ENCODE results near the gene MTHFD2. TPM values are rescaled to one million over a fixed set of nuclear protein-coding genes. Genes with fewer than 3 reads are reported as not detected.
"Not testable (repeated sequence)": the region's sequence is repeated elsewhere in the genome, so short reads cannot be mapped to it uniquely, and the experiment has no call there.

Gene MTHFD2
- total RNA-seq, 1 donor: 31.8 TPM

DNA sequence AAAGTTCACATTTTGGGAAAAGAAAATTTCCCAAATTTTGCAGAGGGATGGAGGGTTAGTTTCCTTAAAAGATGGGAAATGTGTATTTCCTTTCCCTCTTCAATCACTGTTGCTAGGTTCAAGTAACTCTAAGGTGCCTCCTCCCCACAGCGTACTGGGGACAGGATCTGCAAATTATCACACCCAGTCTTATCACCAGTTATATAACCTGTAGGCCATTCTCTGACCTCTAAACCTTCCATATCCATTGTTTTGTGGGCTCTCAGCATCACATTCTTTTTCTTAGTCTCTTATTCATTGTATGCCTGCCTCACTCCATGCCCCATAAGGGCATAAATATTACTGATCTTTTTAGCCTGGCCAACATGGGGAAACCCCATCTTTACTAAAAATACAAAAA is 3.6 kb upstream of the MTHFD2 start:
- no peak for DNase-seq (ENCODE audit: low read depth in 2 of 3, low spot score in 2 of 3)

DNA sequence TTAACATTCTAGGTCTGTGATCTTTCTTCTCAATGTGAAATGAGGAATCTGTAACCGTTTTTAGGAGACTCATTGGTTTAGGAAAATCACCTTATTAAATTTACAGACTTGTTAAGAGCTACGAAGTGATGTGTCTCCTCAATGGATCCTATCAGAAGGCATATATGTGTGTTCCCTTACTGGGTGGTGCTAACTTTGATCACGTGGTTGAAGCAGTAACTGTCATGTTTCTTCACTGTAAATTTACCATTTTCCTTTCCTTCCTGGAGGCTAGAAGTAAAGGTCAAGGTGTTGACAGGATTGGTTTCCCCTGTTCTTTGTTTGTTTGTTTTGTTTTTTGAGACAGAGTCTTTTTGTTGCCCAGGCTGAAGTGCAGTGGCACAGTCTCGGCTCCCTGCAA is 1.4 kb upstream of the MTHFD2 start:
- DNase-seq (ENCODE audit: low read depth in 2 of 3, low spot score in 2 of 3): no peak

DNA sequence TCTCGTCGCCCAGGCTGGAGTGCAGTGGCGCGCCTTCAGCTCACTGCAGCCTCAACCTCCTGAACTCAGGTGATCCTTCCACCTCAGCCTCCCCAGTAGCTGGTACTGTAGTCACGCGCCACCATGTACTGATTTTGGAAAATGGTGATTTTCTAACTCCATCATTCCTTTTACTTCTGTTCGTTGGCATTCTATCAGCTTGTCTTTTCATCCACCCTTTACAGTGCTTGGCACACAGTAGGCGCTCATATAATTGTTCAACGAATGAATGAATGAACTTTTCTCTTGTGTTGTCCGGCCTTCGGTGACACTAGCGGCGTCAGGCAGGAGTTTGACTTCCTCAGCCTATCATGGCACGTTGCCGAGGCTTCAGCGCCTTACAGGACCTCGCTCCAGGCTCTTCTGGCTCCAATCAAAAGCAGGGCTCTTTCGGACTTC is 373 bp upstream of the MTHFD2 start:
- DNase-seq (ENCODE audit: low read depth in 2 of 3, low spot score in 2 of 3): no peak

GRCh38 chr2:74199275-74199701 is 873 bp downstream of the MTHFD2 start:
- DNase-seq (ENCODE audit: low read depth in 2 of 3, low spot score in 2 of 3): no peak

GRCh38 chr2:74199871-74200305 is 1.5 kb downstream of the MTHFD2 start:
- no peak for DNase-seq (ENCODE audit: low read depth in 2 of 3, low spot score in 2 of 3)

DNA sequence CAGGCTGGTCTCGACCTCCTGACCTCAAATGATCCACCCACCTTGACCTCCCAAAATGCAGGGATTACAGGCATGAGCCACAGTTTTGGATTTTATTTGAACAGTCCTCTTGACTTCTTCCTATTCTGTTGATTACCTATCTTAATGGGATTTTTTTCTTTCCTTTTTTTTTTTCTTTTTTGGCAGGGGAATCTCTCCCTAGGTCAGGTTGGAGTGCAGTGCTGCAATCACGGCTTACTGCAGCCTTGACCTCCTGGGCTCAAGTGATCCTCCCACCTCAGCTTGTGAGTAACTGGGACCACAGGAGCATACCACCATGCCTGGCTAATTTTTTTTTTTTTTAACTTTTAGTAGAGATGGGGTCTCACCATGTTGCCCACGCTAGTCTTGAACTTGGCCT is 2.8 kb downstream of the MTHFD2 start:
- no peak for DNase-seq (ENCODE audit: low read depth in 2 of 3, low spot score in 2 of 3)

DNA sequence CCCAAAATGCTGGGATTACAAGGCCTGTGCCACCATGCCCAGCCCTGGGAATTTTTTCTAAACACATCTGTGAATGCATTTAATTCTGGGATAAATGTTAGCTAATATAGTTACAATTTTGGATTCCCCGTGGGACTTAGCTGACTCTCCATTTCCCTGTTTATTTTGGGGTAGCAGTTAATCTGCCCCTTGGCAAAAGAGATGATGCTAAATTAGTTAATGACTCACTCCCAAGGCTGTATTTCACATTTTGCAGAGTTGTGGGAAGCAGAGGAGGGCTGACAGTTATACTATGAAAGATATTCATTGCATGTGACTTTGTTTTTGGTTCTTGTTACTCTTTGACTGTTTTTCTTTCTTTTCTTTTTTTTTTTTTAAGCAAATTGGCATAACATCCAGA is 3.2 kb downstream of the MTHFD2 start:
- no peak for DNase-seq (ENCODE audit: low read depth in 2 of 3, low spot score in 2 of 3)

GRCh38 chr2:74204436-74204835 is 6.0 kb downstream of the MTHFD2 start:
- DNase-seq (ENCODE audit: low read depth in 2 of 3, low spot score in 2 of 3): no peak

DNA sequence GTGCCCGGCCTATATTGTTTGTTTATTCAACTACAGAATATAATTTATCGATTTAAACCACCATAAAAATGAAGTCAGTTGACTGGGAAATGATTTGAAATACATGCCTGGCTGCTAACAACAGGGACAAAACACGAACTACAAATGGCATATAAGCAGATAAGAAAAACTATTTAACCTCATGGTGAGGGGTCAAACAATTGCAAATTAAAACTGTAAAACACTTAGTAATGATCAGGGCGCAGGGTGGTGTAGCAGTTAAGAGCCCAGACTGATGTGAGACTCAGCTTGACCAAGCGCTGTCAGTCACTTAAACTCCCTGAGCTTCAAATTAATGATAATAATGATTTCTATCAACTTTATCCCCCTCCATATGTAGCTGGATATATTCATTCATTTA is 6.7 kb downstream of the MTHFD2 start:
- DNase-seq (ENCODE audit: low read depth in 2 of 3, low spot score in 2 of 3): no peak

DNA sequence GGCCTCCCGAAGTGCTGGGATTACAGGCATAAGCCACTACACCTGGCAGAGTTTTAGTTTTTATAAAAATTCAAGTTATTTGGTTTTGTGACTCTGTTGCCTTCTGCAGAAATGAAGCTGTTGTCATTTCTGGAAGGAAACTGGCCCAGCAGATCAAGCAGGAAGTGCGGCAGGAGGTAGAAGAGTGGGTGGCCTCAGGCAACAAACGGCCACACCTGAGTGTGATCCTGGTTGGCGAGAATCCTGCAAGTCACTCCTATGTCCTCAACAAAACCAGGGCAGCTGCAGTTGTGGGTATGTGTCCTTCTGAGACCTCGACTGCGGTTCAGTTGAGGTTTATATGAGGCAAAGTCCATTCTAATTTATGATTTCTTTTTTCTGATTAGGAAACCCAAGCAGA is 7.2 kb downstream of the MTHFD2 start:
- DNase-seq (ENCODE audit: low read depth in 2 of 3, low spot score in 2 of 3): peak in 2 of 3 donors; percentile 48 to 59

- peak; percentile 18 to 66 (median 65) for DNase-seq (ENCODE audit: low read depth in 2 of 3, low spot score in 2 of 3)
Measured at GRCh38 chr2:74206180-74206688, 7.8 kb downstream of the MTHFD2 start.

DNA sequence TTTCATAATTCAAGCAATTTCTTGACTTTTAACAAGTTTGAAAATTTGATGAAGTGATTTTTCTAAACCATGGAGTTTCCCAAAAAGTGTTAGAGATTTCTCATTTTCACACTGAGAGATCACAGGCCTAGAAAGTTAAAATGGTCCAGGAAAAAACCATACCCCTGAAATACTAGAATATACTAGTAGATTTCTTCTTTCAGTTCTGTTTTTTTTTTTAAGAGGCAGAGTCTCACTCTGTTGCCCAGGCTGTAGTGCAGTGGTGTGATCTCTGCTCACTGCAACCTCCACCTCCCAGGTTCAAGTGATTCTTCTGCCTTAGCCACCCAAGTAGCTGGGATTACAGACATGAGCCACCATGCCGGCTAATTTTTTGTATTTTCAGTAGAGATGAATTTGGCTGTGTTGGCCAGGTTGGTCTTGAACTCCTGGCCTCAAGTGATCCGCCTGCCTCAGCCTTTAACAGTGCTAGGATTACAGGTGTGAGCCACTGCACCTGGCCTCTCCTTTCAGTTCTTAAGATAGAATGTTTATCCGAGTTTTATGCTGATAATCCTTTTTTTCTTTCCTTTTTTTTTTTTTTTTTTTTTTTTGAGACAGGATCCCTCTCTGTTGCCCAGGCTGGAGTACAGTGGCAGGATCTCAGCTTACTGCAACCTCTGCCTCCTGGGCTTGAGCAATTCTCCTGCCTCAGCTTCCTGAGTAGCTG is 14.4 kb downstream of the MTHFD2 start:
- no peak for DNase-seq (ENCODE audit: low read depth in 2 of 3, low spot score in 2 of 3)

- DNase-seq (ENCODE audit: low read depth in 2 of 3, low spot score in 2 of 3): not testable (repeated sequence)
Measured at GRCh38 chr2:74215771-74216170, 17.4 kb downstream of the MTHFD2 start.

DNA sequence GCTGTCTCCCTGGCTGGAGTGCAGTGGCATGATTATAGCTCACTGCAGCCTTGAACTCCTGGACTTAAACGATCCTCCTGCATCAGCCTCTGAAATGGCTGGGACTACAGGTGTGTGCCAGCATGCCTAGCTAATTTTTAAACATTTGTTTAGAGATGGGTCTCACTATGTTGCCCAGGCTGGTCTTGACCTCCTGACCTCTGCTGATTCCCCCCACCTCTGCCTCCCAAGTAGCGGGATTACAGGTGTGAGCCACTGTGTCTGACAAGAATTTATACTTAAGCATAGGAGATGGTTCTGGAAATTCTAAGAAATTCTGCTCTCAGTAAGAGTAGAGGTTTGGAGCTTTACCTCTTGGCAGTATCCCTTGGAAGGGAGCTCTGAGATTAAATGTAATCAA is 18.2 kb downstream of the MTHFD2 start:
- no peak for DNase-seq (ENCODE audit: low read depth in 2 of 3, low spot score in 2 of 3)

DNA sequence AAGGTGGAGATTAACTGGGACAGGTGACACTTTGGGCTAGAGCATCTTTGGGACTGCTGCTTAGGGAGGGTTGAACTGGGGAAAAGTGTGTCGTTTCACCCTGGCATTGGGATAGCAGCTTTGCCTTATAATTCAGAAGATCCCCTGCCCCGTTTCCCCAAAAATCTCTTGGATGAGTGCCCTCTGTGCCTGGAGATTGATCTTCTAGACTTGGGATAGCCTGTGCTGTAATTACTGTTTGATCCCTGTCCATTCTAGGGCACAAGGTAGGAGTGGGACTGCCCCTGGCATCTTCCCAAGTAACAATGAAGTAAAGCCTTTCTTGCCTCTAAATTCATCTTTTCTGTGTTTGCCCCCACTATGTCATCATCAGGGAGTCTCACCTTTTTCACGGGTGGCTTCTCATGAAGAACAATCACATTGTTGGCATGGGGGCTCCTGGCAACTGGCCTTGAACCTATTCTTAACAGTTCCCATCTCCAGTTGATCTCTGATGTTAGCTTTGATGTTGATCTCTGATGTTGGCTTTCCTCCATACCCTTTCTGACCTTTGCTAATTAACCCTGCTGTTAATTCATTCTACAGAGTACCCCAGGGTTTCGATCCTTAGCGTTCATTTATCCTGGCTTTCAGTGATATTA is 21.6 kb downstream of the MTHFD2 start:
- DNase-seq (ENCODE audit: low read depth in 2 of 3, low spot score in 2 of 3): no peak

DNA sequence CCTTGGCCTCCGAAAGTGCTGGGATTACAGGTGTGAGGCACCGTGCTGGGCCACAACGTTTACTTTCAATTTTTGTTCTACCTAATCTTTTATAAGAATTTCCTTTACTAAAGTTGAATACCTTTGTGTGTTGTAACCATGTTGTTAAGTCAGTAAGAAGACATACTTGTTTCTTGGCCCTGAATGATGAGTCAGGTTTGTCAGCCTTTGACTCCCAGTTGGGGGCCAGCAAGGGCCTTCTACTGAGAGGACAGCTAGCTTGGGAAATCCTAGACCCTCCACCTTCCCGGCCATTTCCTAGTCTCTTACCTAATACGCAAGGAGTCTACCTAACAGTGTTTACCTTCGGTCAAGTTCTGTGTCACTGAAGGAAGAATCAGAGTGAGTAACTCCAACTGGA is 22.7 kb downstream of the MTHFD2 start:
- DNase-seq (ENCODE audit: low read depth in 2 of 3, low spot score in 2 of 3): no peak

DNA sequence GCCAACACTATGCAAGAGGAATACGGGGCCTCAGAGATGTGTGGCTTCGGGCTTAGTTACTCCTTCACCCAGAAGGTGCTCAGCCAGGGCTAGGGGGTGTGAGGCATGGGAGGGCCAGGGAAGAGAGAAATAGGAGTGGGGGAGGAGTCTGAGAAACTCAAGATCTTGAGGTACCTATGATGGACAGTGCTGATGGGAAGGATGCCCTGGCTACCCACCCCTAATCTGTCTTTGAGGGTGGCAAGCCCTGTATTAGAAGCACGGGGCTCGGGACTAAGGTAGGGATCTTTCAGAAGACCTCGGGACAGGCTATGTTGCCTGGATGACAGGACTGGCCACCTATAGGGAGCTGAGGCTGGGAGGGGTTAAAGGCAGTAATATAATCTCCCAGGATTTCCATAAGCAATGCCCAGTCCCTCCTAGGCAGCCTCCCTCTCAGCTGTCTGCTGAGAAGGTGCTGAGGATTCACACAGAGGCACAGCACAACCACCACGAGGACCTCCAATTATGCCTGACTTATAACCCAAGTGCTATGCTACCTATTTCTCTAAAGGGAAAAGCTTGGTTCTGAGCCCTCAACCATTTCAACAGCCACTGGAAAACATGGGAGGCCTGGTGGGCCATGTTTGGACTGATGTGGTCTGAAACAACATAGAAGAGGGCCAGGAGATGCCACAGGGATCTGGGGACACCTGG is 23.3 kb downstream of the MTHFD2 start:
- no peak for DNase-seq (ENCODE audit: low read depth in 2 of 3, low spot score in 2 of 3)

- no peak for DNase-seq (ENCODE audit: low read depth in 2 of 3, low spot score in 2 of 3)
Measured at GRCh38 chr2:74222300-74222650, 23.9 kb downstream of the MTHFD2 start.

DNA sequence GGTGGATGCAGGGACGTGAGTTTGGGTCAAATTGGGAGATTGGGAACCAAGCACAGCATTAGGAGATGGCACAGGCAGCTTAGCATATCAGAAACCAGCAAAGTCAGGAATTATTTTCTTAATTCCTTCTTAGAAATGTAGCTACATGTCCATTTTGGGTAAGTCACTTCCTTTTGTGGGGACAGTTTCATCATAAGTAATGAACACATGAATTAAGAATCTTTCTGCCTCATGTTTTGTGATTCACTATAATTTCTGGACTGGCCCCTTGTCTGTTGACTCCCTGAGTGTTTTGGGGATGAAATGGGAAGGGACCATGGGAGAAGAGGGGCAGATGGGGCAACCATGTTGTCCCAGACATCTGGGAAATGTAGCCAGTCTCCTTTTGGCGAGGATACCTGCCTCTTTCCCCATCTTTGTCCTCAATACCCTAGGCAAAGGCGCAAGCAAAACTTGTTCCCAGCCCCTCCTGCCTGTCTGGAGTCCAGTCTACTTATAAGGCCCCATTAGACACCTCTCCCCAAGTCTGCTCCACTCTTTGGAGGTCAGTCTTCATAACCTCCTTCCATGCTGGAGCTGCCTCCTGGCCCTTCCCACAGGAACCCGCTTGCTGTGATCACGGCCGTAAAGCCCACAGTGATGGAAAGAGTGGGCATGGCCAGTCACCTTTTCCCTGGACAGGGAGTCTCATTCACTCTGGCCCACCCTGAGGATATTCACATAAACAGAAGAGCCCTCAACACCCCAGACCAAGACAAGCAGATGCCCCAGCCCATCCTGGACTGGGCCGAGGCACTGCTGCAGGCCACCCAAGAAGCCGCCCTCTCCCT is 25.7 kb downstream of the MTHFD2 start:
- DNase-seq (ENCODE audit: low read depth in 2 of 3, low spot score in 2 of 3): no peak

DNA sequence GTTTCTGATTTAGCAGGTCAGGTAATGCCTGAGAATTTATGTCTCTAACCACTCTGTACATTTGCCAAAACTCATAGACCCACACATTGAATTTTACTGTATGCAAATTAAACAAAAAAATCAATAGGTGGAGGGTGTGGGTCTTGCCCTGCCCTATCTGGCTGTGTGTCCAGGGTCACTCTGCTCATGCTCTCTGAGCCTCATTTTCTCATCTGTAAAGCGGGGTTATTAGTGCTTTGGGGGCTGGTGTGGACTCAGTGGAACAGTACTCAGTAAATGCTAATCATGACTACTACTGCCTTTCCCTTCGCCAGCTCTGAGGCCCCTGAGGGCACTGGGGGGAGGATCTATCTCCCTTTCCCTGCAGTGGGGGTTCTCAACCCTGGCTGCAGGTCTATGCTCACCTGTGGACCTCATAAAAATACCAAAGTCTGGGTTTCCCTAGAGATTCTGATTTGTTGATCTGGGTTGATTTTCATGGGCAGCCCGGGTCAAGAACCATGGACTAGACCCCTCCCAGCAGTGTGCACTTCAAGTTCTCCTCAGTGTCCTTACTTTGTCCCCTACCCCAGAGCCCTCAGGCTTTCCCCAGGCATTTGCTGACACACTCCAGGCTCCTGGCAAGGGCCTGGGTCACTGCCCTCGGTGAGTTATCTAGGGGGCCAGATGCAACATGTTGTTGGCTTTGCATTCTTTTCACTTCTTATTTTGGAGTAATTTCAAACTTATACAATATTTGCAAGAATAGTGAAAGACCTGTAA is 27.5 kb downstream of the MTHFD2 start:
- no peak for DNase-seq (ENCODE audit: low read depth in 2 of 3, low spot score in 2 of 3)

Data from hematopoietic multipotent progenitor cell (in vitro differentiated cells).